Neural progenitor cell (in vitro differentiated cells): Measurements from ENCODE around the gene TELO2. TPM values are rescaled to one million over a fixed set of nuclear protein-coding genes. Genes with fewer than 3 reads are reported as not detected.

Experiments used
- DNase-seq: peaks from one replicate; pipeline ENCODE4 v3.0.0-alpha.2; 2016; ENCODE audit warnings: low spot score
- H2AFZ ChIP-seq: fragments of 200-600 bp; sonication (generic); replicated peaks from 2 replicates; pipeline ENCODE4 v1.6.1; 2016; ENCODE audit warnings: antibody characterized with exemption
- H3F3A ChIP-seq: fragments of 200-600 bp; sonication (generic); 2 replicates; pipeline ENCODE4 v1.6.1; 2016; ENCODE audit warnings: antibody characterized with exemption, low read depth
- H3K27ac ChIP-seq: fragments of 200-600 bp; sonication (generic); 2 replicates; pipeline ENCODE4 v1.5.1; 2016; ENCODE audit warnings: mild to moderate bottlenecking
- H3K27me3 ChIP-seq: fragments of 200-600 bp; sonication (generic); 2 replicates; pipeline ENCODE4 v1.6.1; 2016; ENCODE audit warnings: mild to moderate bottlenecking, moderate library complexity
- H3K36me3 ChIP-seq: fragments of 200-600 bp; sonication (generic); 2 replicates; pipeline ENCODE4 v1.5.1; 2016
- H3K4me1 ChIP-seq: fragments of 200-600 bp; sonication (generic); 2 replicates; pipeline ENCODE4 v1.6.1; 2016; ENCODE audit warnings: mixed run types
- H3K4me2 ChIP-seq: fragments of 200-600 bp; sonication (generic); 2 replicates; pipeline ENCODE4 v1.6.1; 2016
- H3K4me3 ChIP-seq: fragments of 200-600 bp; sonication (generic); 2 replicates; pipeline ENCODE4 v1.5.1; 2016
- H3K79me2 ChIP-seq: fragments of 200-600 bp; sonication (generic); 2 replicates; pipeline ENCODE4 v1.6.1; 2016; ENCODE audit warnings: low read depth
- H3K9ac ChIP-seq: fragments of 200-600 bp; sonication (generic); 2 replicates; pipeline ENCODE4 v1.6.1; 2016
- H3K9me3 ChIP-seq: fragments of 200-600 bp; sonication (generic); 2 replicates; pipeline ENCODE4 v1.5.1; 2016; ENCODE audit warnings: low read depth
- H4K20me1 ChIP-seq: fragments of 200-600 bp; sonication (generic); 2 replicates; pipeline ENCODE4 v1.6.1; 2016; ENCODE audit warnings: low read depth
- H3K27ac Mint-ChIP-seq: 3 replicates; pipeline ENCODE4 v1.8.0; 2021; ENCODE audit warnings: mixed read lengths
- H3K27me3 Mint-ChIP-seq: 2 replicates; pipeline ENCODE4 v1.8.0; 2022; ENCODE audit warnings: low read depth, mild to moderate bottlenecking, inconsistent platforms, moderate library complexity, mixed read lengths; ENCODE audit not compliant: insufficient read depth
- H3K36me3 Mint-ChIP-seq: 3 replicates; pipeline ENCODE4 v1.8.0; 2021; ENCODE audit warnings: mixed read lengths
- H3K4me1 Mint-ChIP-seq: 3 replicates; pipeline ENCODE4 v1.8.0; 2021; ENCODE audit warnings: mixed read lengths
- H3K4me3 Mint-ChIP-seq: 3 replicates; pipeline ENCODE4 v1.8.0; 2021; ENCODE audit warnings: mild to moderate bottlenecking, moderate library complexity, mixed read lengths
- H3K9me3 Mint-ChIP-seq: 3 replicates; pipeline ENCODE4 v1.8.0; 2020; ENCODE audit warnings: mixed read lengths
- EZH2 ChIP-seq: fragments of 200-600 bp; sonication (generic); IDR thresholded peaks from 2 replicates; pipeline ENCODE4 v1.6.1; 2017; ENCODE audit warnings: antibody characterized with exemption, mild to moderate bottlenecking, moderate library complexity
- EZH2phosphoT487 ChIP-seq: fragments of 200-600 bp; sonication (generic); IDR thresholded peaks from 2 replicates; pipeline ENCODE4 v1.6.1; 2017; ENCODE audit warnings: antibody characterized with exemption
- total RNA-seq: library from RNA; depleted of rRNA; stranded (reverse); fragments of >200 nt; gene quantifications from 2 replicates; pipeline ENCODE4 v1.2.3, GENCODE V29; 2015; ENCODE audit warnings: low replicate concordance
- TF ChIP-seq, protein P1 (sequence below): fragments of 200-600 bp; sonication (generic); IDR thresholded peaks from 2 replicates; pipeline ENCODE4 v1.5.1; 2017; ENCODE audit warnings: antibody characterized with exemption, mild to moderate bottlenecking

Gene TELO2
- total RNA-seq, 1 donor from 2014 or later, result 18.3 TPM

DNA sequence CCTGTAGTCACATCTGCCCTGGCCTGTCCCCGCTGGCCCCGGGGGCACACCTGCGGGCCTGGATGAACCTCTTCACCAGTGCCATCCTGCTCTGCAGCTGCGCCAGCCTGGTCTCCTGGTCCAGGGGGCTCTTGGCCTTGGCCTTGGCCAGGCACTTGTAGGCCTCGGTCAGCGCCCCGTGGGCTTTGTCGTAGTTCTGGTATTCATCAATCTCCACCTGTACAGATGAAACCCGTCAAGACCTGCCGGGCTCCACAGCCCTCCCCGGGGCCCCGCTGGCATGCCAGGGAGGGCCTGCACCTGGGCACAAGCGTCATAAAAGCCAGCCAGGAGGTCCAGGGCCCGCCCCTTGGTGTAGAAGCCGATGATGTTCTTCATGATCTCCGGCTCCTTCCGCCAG lies 26.7 kb downstream of the TELO2 start:
- H3K36me3 Mint-ChIP-seq, result peaks cover 10% of the 10 kb centered on the region
- no peak overlapping the region for H2AFZ ChIP-seq
- no peak for DNase-seq
- no peak overlapping the region for H3K4me3 Mint-ChIP-seq
- H3K79me2 ChIP-seq, result no peaks in the 10 kb centered on the region
- no peaks in the 10 kb centered on the region for H3K9me3 ChIP-seq
- H3K27me3 Mint-ChIP-seq, result peaks cover 5% of the 10 kb centered on the region
- no peak overlapping the region for H3K4me3 ChIP-seq
- no peak overlapping the region for H3K9ac ChIP-seq
- peaks cover 3% of the 10 kb centered on the region for H3K9me3 Mint-ChIP-seq
- H3K27ac ChIP-seq, result no peak overlapping the region
- H3K4me2 ChIP-seq, result no peak overlapping the region
- no peak for TF ChIP-seq EZH2phosphoT487
- TF ChIP-seq, protein P1, sequence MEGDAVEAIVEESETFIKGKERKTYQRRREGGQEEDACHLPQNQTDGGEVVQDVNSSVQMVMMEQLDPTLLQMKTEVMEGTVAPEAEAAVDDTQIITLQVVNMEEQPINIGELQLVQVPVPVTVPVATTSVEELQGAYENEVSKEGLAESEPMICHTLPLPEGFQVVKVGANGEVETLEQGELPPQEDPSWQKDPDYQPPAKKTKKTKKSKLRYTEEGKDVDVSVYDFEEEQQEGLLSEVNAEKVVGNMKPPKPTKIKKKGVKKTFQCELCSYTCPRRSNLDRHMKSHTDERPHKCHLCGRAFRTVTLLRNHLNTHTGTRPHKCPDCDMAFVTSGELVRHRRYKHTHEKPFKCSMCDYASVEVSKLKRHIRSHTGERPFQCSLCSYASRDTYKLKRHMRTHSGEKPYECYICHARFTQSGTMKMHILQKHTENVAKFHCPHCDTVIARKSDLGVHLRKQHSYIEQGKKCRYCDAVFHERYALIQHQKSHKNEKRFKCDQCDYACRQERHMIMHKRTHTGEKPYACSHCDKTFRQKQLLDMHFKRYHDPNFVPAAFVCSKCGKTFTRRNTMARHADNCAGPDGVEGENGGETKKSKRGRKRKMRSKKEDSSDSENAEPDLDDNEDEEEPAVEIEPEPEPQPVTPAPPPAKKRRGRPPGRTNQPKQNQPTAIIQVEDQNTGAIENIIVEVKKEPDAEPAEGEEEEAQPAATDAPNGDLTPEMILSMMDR, result no peak
- TF ChIP-seq EZH2, result no peak
- H3K4me1 Mint-ChIP-seq, result no peaks in the 10 kb centered on the region
- no peaks in the 10 kb centered on the region for H3K27me3 ChIP-seq
- H3K27ac Mint-ChIP-seq, result no peak overlapping the region
- H4K20me1 ChIP-seq, result no peaks in the 10 kb centered on the region
- no peaks in the 10 kb centered on the region for H3F3A ChIP-seq
- no peaks in the 10 kb centered on the region for H3K4me1 ChIP-seq
- H3K36me3 ChIP-seq, result no peaks in the 10 kb centered on the region

DNA sequence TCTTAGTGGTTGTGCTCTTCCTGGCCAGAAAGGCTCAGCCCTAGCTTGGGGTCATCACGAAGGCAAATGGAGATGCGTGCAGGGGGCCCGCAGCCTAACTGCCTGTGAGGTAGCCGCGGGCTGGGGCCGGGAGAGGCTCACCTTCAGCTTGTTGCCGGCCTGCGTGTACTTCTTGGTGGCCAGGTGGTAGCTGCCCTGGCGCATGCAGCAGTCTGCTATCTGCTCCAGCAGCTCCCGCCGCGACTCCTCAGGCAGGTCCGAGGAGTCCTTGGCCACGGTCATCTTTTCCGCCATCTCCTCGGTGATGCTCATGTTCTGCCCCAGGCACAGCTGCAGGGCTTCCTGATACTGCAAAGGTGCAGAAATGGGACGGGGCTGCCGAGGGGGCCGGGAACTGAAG lies 27.3 kb downstream of the TELO2 start:
- Histone ChIP-seq H3K36me3 (no peaks in the 10 kb centered on the region), H3K9me3 (no peaks in the 10 kb centered on the region), H3K27ac (no peak overlapping the region), H3K4me1 (no peaks in the 10 kb centered on the region), H4K20me1 (no peaks in the 10 kb centered on the region), H3K4me3 (no peak overlapping the region), H3K27me3 (no peaks in the 10 kb centered on the region), H3K4me2 (no peak overlapping the region), H2AFZ (no peak overlapping the region), H3K79me2 (no peaks in the 10 kb centered on the region), H3K9ac (no peak overlapping the region), H3F3A (no peaks in the 10 kb centered on the region)
- Mint-ChIP-seq H3K4me1 (no peaks in the 10 kb centered on the region), H3K27ac (no peak overlapping the region), H3K27me3 (peaks cover 5% of the 10 kb centered on the region), H3K36me3 (peaks cover 7% of the 10 kb centered on the region), H3K9me3 (no peaks in the 10 kb centered on the region), H3K4me3 (no peak overlapping the region)
- TF ChIP-seq, protein P1, result no peak
- TF ChIP-seq EZH2phosphoT487 (no peak), EZH2 (no peak)
- DNase-seq, result no peak

DNA sequence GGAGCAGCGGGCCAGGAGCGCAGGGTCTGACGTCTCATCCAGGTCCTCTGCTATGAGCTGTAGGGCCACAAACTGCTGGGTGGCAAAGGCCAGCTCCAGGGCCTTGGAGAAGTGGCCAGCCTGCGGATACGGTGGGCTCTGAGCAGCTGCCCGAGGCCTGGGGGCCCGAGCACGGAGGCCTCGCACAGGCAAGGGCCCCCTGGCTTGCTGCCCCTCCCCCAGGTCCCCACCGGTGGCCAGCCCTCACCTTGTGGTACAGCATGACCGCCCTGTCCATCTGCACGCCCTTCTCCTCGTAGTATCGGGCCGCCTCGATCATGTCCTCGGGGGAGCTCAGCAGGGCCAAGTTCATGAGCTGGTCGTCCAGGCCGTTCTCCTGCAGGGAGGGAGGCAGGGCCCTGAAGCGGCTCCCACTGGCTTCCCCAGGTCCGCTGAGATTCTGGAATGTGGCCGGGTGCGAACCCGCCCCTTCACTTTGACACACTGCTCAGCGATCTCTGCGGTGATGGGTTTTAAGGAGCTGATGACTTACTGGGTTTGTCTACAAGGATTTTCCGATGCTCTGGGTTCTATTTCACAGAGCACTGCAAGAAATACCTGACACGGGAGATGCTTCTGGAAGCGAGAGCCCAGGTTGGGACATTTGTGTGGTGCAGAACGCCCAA lies 30.6 kb downstream of the TELO2 start:
- Histone ChIP-seq H4K20me1 (no peaks in the 10 kb centered on the region), H3K27me3 (no peaks in the 10 kb centered on the region), H3K27ac (no peak overlapping the region), H3K9me3 (no peaks in the 10 kb centered on the region), H3K79me2 (no peaks in the 10 kb centered on the region), H3K4me2 (no peak overlapping the region), H2AFZ (no peak overlapping the region), H3K36me3 (no peaks in the 10 kb centered on the region), H3F3A (no peaks in the 10 kb centered on the region), H3K9ac (no peak overlapping the region), H3K4me1 (no peaks in the 10 kb centered on the region), H3K4me3 (no peak overlapping the region)
- Mint-ChIP-seq H3K27me3 (peaks cover 3% of the 10 kb centered on the region), H3K9me3 (no peaks in the 10 kb centered on the region), H3K4me3 (no peak overlapping the region), H3K27ac (no peak overlapping the region), H3K4me1 (peaks cover 3% of the 10 kb centered on the region), H3K36me3 (no peaks in the 10 kb centered on the region)
- no peak for DNase-seq
- TF ChIP-seq EZH2 (no peak), EZH2phosphoT487 (no peak)
- TF ChIP-seq, protein P1, result no peak
